ENCODE data around the gene CBLB.

GRCh38 chr3:105715372-105715771, 153.4 kb downstream of the CBLB start:
- TF ChIP-seq SIN3A (IDR thresholded peaks at IDR 0.05; ENCODE audit: borderline replicate concordance, insufficient read depth, low read length): no peak
- TF ChIP-seq POLR2AphosphoS5 (IDR thresholded peaks at IDR 0.05; ENCODE audit: low read depth, low read length): no peak
- TF ChIP-seq REST (IDR thresholded peaks at IDR 0.05; ENCODE audit: insufficient read depth in 1 of 2, low read depth in 2 of 2, low read length in 2 of 2): no peak
